ENCODE results near the gene L3MBTL1. TPM values are rescaled to one million over a fixed set of nuclear protein-coding genes. Genes with fewer than 3 reads are reported as not detected.

Gene L3MBTL1
- total RNA-seq, 2 experiments from 2014 or later: 5.6 to 6.7 TPM

DNA sequence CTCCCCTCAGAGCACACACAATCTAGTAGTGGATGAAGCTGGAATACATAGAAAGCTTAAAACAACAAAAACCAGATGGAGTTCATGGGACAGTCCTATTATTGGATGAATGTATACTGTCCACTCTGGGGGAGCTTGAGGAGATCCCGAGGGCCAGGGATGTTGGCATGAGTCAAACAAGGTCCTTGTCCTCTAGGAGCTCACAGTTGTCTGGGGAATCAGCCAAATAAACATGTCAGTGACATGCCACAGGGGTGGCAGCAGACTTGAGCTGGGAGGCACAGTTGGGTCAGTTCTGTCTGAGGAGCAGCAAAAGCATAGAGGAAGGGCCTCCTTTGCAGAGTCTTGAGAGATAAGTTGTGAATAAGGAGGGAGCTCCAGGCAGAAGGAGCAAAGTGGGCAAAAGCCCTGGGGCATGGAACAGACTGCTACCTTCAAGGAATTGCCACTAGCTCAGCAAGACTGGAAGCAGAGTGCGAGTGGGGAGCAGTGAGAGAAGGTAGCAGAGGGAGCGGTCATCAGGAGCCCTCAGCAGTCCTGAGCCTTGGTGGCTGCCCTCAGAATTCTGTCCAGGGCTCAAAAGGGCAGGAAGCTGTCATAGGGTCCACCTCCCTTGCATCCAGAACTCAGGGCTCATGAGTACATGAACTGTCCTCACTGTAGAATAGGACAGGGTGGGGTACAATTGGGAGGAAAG lies 22.1 kb downstream of the L3MBTL1 start:
- DNase-seq: no peak
- ATAC-seq: no peak
- no peaks in the 10 kb centered on the region for H3K27me3 Mint-ChIP-seq (ENCODE audit: low read depth)
- H3K9me3 Mint-ChIP-seq (ENCODE audit: insufficient read depth): no peaks in the 10 kb centered on the region
- no peak overlapping the region for H3K4me3 Mint-ChIP-seq
- no peaks in the 10 kb centered on the region for H3K36me3 Mint-ChIP-seq (ENCODE audit: low read depth)
- ChIA-PET CTCF (interaction anchor here (1.0 to 5.1 kb wide), 2 partner anchors 9 to 21 kb away, joined by 3 to 32 read pairs; no protein-coding TSS in a partner anchor), POLR2A (interaction anchor here (0.8 kb wide), 1 partner anchor 72 kb away, joined by 3 read pairs; no protein-coding TSS in a partner anchor)
- no peaks in the 10 kb centered on the region for H3K4me1 Mint-ChIP-seq (ENCODE audit: low read depth)
- H3K27ac Mint-ChIP-seq: no peak overlapping the region

DNA sequence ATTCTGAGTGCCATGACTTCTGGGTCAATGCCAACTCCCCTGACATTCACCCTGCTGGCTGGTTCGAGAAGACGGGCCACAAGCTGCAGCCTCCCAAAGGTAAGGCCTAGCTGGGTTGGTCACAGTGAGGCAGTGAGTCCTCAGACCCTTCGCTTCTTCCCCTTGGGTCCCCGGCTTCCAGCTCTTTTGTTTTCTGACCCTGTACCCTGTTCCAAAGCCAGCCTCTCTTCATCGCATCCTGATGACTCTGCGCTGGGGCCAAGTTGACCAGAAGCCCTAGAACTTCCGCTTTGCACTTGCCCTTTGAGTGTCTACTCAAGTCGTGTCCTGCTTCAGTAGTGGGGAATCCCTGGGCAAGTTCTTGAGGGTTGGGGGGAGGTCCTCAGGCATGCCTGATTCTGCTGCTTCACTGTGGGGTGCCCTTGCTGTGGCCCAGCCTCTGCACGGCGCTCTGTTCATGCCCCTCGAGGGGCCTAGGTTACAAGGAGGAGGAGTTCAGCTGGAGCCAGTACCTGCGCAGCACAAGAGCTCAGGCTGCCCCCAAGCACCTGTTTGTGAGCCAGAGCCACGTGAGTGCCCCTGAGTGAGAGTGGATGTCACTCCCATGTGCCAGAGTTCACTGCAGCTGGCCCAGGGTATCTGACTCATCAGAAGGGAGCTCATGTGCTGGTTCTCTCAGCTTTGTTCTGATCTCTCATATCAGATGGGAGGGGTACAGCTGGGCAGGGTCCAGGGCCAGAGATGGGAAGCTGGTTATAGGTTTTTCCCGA lies 23.0 kb downstream of the L3MBTL1 start:
- Mint-ChIP-seq H3K9me3 (ENCODE audit: insufficient read depth) (no peaks in the 10 kb centered on the region), H3K27me3 (ENCODE audit: low read depth) (no peaks in the 10 kb centered on the region), H3K4me3 (no peak overlapping the region), H3K27ac (no peak overlapping the region), H3K36me3 (ENCODE audit: low read depth) (no peaks in the 10 kb centered on the region), H3K4me1 (ENCODE audit: low read depth) (no peaks in the 10 kb centered on the region)
- ChIA-PET CTCF (interaction anchor here (1.0 to 5.1 kb wide), 2 partner anchors 8 to 22 kb away, joined by 3 to 32 read pairs; no protein-coding TSS in a partner anchor), POLR2A (interaction anchor here (0.8 kb wide), 1 partner anchor 73 kb away, joined by 3 read pairs; no protein-coding TSS in a partner anchor)
- DNase-seq: no peak
- no peak for ATAC-seq

DNA sequence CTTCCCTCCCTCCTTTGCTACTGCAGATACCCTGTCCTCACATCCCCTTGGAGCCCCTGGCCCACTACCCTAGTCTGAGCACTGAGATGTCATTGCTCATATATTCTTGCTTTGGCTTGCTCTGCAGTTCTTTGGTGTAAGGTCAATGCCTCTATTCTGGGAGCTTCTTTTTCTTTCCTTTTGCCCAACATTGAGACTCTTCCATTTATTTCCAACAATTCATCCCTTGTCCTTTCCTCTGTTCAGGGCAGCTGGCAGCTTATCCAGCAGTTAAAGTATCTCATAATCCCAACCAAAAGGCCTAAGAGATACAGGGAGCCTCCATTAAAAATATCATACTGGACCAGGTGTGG lies 23.6 kb downstream of the L3MBTL1 start:
- Mint-ChIP-seq H3K27ac (no peak overlapping the region), H3K9me3 (ENCODE audit: insufficient read depth) (no peaks in the 10 kb centered on the region), H3K4me3 (no peak overlapping the region), H3K27me3 (ENCODE audit: low read depth) (no peaks in the 10 kb centered on the region), H3K36me3 (ENCODE audit: low read depth) (no peaks in the 10 kb centered on the region), H3K4me1 (ENCODE audit: low read depth) (no peaks in the 10 kb centered on the region)
- ChIA-PET CTCF (interaction anchor here (5.1 kb wide), 1 partner anchor 8 kb away, joined by 32 read pairs; no protein-coding TSS in a partner anchor), POLR2A (no interaction called here)
- DNase-seq: no peak
- no peak for ATAC-seq

DNA sequence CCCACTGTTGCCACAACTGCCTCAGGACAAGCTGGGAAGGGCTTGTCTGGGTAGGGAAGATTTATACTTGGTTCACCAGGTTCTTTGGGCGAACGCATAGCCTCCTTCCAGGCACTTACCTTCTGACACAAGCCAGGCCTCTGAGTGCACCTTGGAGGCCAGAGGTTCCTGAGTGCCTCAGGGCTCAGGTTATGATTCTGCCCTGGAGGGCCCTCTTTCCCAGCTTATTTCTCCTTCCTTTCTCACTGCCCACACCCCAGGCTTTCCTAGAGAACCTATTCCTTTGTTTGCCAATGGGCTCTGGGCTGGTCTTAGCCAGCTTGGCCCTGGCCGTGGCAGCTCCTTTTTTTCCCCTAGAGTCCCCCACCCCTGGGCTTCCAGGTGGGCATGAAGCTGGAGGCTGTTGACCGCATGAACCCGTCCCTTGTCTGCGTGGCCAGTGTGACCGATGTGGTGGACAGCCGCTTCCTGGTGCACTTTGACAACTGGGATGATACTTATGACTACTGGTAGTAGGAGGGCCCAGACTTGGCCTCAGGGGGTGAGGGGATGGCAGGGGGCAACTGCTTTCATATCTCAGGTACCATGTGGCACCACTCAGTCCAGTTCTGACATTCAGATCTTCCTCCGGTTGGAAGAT lies 25.0 kb downstream of the L3MBTL1 start:
- Mint-ChIP-seq H3K27me3 (ENCODE audit: low read depth) (no peaks in the 10 kb centered on the region), H3K4me3 (no peak overlapping the region), H3K27ac (no peak overlapping the region), H3K9me3 (ENCODE audit: insufficient read depth) (no peaks in the 10 kb centered on the region), H3K36me3 (ENCODE audit: low read depth) (no peaks in the 10 kb centered on the region), H3K4me1 (ENCODE audit: low read depth) (no peaks in the 10 kb centered on the region)
- DNase-seq: no peak
- CTCF ChIA-PET: no interaction called here
- ATAC-seq: no peak
- POLR2A ChIA-PET: no interaction called here

DNA sequence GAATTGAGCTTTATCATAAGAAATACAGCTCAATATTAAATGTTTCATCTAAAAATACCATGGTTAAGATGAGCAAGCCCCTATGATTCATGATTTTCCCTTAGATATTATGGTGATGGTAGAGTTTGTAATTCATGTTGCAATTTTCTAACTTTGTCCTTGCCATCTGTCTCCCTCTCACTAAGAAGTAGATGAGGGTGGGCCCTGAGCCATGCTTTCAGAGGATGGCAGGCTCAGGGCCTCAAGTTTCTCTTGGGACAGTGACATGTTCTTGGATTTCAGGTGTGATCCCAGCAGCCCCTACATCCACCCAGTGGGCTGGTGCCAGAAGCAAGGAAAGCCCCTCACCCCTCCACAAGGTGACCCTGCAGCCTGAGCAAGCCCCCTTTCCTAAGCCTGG lies 25.6 kb downstream of the L3MBTL1 start:
- DNase-seq: no peak
- CTCF ChIA-PET: no interaction called here
- Mint-ChIP-seq H3K9me3 (ENCODE audit: insufficient read depth) (no peaks in the 10 kb centered on the region), H3K27ac (no peak overlapping the region), H3K4me3 (no peak overlapping the region), H3K36me3 (ENCODE audit: low read depth) (no peaks in the 10 kb centered on the region), H3K27me3 (ENCODE audit: low read depth) (no peaks in the 10 kb centered on the region), H3K4me1 (ENCODE audit: low read depth) (no peaks in the 10 kb centered on the region)
- POLR2A ChIA-PET: no interaction called here
- ATAC-seq: no peak

DNA sequence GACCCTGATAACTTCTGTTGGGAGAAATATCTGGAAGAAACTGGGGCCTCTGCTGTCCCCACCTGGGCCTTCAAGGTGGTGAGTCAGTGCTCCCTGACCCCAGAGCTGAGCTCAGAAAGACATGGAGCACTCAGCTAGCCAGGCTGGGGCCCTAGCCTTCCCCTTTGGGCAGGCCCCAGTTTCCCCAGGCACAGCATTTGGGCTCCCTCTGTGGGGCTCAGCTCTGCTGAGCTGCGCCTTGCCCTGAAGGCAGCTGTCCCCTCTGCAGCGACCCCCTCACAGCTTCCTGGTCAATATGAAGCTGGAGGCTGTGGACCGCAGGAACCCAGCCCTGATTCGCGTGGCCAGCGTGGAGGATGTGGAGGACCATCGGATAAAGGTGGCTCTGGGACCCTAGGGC lies 26.5 kb downstream of the L3MBTL1 start:
- no peaks in the 10 kb centered on the region for H3K36me3 Mint-ChIP-seq (ENCODE audit: low read depth)
- no peaks in the 10 kb centered on the region for H3K4me1 Mint-ChIP-seq (ENCODE audit: low read depth)
- H3K9me3 Mint-ChIP-seq (ENCODE audit: insufficient read depth): no peaks in the 10 kb centered on the region
- ATAC-seq (no peak), DNase-seq (no peak)
- POLR2A ChIA-PET: no interaction called here
- no peak overlapping the region for H3K4me3 Mint-ChIP-seq
- no peaks in the 10 kb centered on the region for H3K27me3 Mint-ChIP-seq (ENCODE audit: low read depth)
- H3K27ac Mint-ChIP-seq: no peak overlapping the region
- CTCF ChIA-PET: no interaction called here

DNA sequence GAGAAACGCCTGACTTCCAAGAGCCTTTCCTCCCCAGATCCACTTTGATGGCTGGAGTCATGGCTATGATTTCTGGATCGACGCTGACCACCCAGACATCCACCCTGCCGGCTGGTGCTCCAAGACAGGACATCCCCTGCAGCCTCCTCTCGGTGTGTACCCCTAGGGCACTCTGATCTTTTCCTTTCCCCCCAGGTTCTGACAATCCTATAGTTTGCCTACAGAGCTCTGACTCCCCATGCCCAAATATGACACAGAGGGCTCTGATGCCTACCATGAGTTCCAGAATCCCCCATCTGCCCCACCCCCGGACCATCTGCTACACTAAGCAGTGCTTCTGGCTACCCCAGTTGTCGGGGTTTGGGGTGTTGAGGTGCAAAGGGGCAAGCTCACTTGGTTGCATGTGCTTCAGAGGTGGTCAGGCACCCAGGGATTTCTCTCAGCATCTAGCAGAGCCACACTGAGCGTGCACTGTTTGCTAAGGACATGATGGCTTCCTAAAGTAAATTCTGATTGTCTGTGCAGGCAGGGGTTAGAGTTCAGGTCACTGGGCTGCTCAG lies 27.4 kb downstream of the L3MBTL1 start:
- H3K36me3 Mint-ChIP-seq (ENCODE audit: low read depth): no peaks in the 10 kb centered on the region
- DNase-seq (no peak), ATAC-seq (no peak)
- no peak overlapping the region for H3K4me3 Mint-ChIP-seq
- POLR2A ChIA-PET: no interaction called here
- H3K27me3 Mint-ChIP-seq (ENCODE audit: low read depth): no peaks in the 10 kb centered on the region
- CTCF ChIA-PET: interaction anchor here (0.7 kb wide), 1 partner anchor 546 kb away, joined by 3 read pairs; no protein-coding TSS in a partner anchor
- no peaks in the 10 kb centered on the region for H3K4me1 Mint-ChIP-seq (ENCODE audit: low read depth)
- H3K9me3 Mint-ChIP-seq (ENCODE audit: insufficient read depth): no peaks in the 10 kb centered on the region
- H3K27ac Mint-ChIP-seq: no peak overlapping the region

DNA sequence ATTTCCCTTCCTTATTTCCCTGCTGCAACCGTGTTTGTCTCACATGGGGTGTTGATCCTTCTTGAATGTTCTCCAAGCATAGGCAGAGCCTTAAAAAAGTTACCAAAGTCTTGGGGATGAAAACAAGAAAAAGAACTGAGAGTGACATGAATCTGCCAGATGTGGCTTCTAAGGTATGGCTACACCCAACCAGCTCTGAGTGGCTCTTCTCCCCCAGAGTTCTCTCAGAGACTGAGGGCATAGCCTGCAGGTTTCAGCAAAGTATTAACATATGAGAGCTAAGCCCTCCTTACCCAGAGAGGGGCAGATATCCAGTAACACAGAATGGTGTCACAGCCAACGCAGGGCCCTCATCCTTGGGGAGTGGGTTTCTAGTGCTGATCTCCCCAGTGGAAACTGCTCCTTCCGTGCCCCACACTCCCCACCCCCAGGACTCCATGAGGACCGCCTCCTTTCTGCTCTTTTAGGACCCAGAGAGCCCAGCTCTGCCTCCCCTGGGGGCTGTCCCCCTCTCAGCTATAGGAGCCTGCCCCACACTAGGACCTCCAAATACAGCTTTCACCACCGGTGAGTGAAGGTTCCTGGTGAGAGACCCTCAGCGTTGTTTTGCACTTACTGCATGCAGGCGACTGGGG lies 28.0 kb downstream of the L3MBTL1 start:
- DNase-seq: no peak
- H3K27ac Mint-ChIP-seq: no peak overlapping the region
- no peak for ATAC-seq
- no peak overlapping the region for H3K4me3 Mint-ChIP-seq
- no peaks in the 10 kb centered on the region for H3K36me3 Mint-ChIP-seq (ENCODE audit: low read depth)
- no peaks in the 10 kb centered on the region for H3K9me3 Mint-ChIP-seq (ENCODE audit: insufficient read depth)
- H3K4me1 Mint-ChIP-seq (ENCODE audit: low read depth): no peaks in the 10 kb centered on the region
- POLR2A ChIA-PET: no interaction called here
- H3K27me3 Mint-ChIP-seq (ENCODE audit: low read depth): no peaks in the 10 kb centered on the region
- CTCF ChIA-PET: interaction anchor here (0.7 kb wide), 1 partner anchor 545 kb away, joined by 3 read pairs; no protein-coding TSS in a partner anchor

DNA sequence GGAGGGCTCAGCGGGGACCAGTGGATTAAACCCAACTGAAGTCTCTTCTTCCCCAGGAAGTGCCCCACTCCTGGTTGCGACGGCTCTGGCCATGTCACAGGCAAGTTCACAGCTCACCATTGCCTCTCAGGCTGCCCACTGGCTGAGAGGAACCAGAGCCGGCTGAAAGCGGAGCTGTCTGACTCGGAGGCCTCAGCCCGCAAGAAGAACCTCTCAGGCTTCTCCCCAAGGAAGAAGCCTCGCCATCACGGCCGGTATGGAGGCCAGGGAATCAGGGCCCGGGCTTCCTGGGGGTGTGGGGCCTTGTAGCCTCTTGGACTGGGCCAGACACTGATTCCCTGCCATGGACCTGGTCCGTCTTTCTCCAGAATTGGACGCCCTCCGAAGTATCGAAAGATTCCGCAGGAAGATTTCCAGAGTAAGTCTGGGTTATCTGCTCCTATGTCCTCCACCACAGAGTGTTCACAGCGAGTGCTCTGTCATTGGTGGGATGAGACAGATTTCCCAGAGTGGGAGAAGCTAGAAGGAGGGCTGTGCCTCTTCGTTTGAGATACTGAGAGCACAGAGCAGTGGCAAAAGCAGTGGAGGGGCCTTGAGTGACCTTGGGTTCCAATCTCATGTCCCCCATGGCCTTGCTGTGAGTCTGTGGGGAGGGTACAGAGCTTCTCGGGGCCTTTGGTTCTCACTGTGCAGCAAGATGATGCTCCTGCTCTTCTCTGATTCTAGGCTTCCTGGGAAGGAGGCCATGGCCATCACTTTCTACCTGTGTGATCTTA lies 28.7 kb downstream of the L3MBTL1 start:
- Mint-ChIP-seq H3K9me3 (ENCODE audit: insufficient read depth) (no peaks in the 10 kb centered on the region), H3K4me1 (ENCODE audit: low read depth) (no peaks in the 10 kb centered on the region), H3K27me3 (ENCODE audit: low read depth) (no peaks in the 10 kb centered on the region), H3K4me3 (no peak overlapping the region), H3K27ac (no peak overlapping the region), H3K36me3 (ENCODE audit: low read depth) (no peaks in the 10 kb centered on the region)
- ChIA-PET CTCF (interaction anchor here (0.8 kb wide), 1 partner anchor 563 kb away, joined by 3 read pairs; no protein-coding TSS in a partner anchor), POLR2A (no interaction called here)
- ATAC-seq (no peak), DNase-seq (no peak)

DNA sequence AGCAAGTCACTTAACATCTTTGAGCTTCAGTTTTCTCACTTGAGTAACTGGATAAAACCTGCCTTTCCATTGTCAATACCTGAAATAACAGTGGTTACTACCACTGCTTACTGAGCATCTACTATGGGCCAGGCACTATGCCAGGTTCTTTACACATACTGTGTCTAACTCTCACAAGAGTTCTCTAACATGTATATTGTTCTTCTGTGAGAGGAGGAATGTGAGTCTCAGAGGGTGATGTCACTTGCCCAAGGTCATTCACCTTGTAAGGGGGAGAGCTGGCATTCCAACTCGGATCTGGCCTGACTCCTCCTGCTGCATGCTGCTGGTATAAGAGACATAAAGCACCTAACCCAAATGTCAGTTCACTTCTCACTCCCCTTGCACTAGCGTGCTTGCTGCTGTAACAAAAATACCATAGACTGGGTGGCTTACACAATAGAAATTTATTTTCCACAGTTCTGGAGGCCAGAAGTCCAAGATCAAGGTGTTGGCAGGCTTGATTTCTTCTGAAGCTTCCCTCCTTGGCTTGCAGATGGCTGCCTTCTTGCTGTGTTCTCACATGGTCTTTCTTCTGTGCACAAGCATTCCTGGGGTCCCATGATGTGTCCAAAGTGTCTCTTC lies 29.4 kb downstream of the L3MBTL1 start:
- ChIA-PET CTCF (interaction anchor here (0.8 to 2.4 kb wide), 2 partner anchors 46 to 562 kb away, joined by 3 to 7 read pairs; no protein-coding TSS in a partner anchor), POLR2A (no interaction called here)
- H3K4me3 Mint-ChIP-seq: no peak overlapping the region
- H3K27ac Mint-ChIP-seq: no peak overlapping the region
- no peaks in the 10 kb centered on the region for H3K27me3 Mint-ChIP-seq (ENCODE audit: low read depth)
- ATAC-seq: no peak
- no peak for DNase-seq
- H3K9me3 Mint-ChIP-seq (ENCODE audit: insufficient read depth): no peaks in the 10 kb centered on the region
- H3K4me1 Mint-ChIP-seq (ENCODE audit: low read depth): no peaks in the 10 kb centered on the region
- no peaks in the 10 kb centered on the region for H3K36me3 Mint-ChIP-seq (ENCODE audit: low read depth)

All from activated CD8-positive, alpha-beta T cell treated with anti-CD3 and anti-CD28 coated beads, Interleukin-2, amount 10 ng/mL, durations not matched to agents 7 days and 5 days (primary cell).